Measurements from ENCODE around the gene PSME3.

DNA sequence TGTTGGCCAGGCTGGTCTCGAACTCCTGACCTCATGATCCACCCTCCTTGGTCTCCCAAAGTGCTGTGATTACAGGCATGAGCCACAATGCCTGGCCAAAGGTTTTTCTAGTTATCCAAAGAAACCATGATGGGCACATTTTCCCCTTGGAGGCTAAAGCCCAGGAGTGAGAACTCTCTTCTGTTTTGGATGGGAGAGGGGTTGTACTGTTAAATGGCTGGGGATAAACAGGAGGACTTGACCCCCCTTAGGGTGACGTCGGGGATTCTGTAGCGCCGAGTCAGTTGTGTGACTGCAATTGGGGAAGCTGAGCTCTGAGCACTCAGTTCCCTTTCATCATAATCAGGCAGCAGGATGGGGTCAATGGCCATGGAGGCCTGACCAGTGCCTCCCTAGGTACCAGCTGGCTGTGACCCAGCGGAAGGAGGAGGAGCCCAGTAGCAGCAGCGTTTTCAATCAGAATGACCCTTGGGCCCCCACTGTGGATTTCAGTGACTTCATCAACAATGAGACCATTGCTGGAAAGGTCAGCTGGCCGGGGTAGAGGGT, 21.9 kb downstream of the PSME3 start:
- TF ChIP-seq, protein P1, sequence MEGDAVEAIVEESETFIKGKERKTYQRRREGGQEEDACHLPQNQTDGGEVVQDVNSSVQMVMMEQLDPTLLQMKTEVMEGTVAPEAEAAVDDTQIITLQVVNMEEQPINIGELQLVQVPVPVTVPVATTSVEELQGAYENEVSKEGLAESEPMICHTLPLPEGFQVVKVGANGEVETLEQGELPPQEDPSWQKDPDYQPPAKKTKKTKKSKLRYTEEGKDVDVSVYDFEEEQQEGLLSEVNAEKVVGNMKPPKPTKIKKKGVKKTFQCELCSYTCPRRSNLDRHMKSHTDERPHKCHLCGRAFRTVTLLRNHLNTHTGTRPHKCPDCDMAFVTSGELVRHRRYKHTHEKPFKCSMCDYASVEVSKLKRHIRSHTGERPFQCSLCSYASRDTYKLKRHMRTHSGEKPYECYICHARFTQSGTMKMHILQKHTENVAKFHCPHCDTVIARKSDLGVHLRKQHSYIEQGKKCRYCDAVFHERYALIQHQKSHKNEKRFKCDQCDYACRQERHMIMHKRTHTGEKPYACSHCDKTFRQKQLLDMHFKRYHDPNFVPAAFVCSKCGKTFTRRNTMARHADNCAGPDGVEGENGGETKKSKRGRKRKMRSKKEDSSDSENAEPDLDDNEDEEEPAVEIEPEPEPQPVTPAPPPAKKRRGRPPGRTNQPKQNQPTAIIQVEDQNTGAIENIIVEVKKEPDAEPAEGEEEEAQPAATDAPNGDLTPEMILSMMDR (CRISPR knock-in tag; IDR thresholded peaks at IDR 0.05) = 0 out of 2 replicates have a peak, but pooled peaks have one; percentile 7
- TF ChIP-seq ZNF558 (CRISPR knock-in tag; IDR thresholded peaks at IDR 0.05; ENCODE audit: borderline replicate concordance) (no peak), POLR2A (IDR thresholded peaks at IDR 0.05; ENCODE audit: insufficient read depth in 1 of 2, low read depth in 2 of 2, low read length in 2 of 2) (peak in 1 of 2 experiments; percentile 39; a peak in 1 of 4 replicates), POLR2AphosphoS5 (IDR thresholded peaks at IDR 0.05; ENCODE audit: low read depth, low read length) (peak; percentile 52), ZNF790 (CRISPR knock-in tag; IDR thresholded peaks at IDR 0.05; ENCODE audit: borderline replicate concordance) (no peak), ZNF20 (CRISPR knock-in tag; IDR thresholded peaks at IDR 0.05) (no peak), NFE2L1 (CRISPR knock-in tag; IDR thresholded peaks at IDR 0.05; ENCODE audit: borderline replicate concordance) (no peak), ZSCAN29 (CRISPR knock-in tag; conservative IDR thresholded peaks at IDR 0.05) (peak; percentile 77; the same call in 1 of the 2 replicates), GABPA (IDR thresholded peaks at IDR 0.05; ENCODE audit: low read depth, low read length) (no peak), GABPA (CRISPR knock-in tag; IDR thresholded peaks at IDR 0.05; ENCODE audit: low read depth) (peak; percentile 48; the same call in 1 of the 2 replicates), ZFP90 (CRISPR knock-in tag; IDR thresholded peaks at IDR 0.05; ENCODE audit: borderline replicate concordance) (no peak; the same call in 1 of the 2 replicates), RORA (CRISPR knock-in tag; IDR thresholded peaks at IDR 0.05) (no peak), MTA3 (CRISPR knock-in tag; IDR thresholded peaks at IDR 0.05) (no peak)
- TF ChIP-seq, protein P2, sequence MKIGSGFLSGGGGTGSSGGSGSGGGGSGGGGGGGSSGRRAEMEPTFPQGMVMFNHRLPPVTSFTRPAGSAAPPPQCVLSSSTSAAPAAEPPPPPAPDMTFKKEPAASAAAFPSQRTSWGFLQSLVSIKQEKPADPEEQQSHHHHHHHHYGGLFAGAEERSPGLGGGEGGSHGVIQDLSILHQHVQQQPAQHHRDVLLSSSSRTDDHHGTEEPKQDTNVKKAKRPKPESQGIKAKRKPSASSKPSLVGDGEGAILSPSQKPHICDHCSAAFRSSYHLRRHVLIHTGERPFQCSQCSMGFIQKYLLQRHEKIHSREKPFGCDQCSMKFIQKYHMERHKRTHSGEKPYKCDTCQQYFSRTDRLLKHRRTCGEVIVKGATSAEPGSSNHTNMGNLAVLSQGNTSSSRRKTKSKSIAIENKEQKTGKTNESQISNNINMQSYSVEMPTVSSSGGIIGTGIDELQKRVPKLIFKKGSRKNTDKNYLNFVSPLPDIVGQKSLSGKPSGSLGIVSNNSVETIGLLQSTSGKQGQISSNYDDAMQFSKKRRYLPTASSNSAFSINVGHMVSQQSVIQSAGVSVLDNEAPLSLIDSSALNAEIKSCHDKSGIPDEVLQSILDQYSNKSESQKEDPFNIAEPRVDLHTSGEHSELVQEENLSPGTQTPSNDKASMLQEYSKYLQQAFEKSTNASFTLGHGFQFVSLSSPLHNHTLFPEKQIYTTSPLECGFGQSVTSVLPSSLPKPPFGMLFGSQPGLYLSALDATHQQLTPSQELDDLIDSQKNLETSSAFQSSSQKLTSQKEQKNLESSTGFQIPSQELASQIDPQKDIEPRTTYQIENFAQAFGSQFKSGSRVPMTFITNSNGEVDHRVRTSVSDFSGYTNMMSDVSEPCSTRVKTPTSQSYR (CRISPR knock-in tag; IDR thresholded peaks at IDR 0.05; ENCODE audit: borderline replicate concordance) = no peak

Measured in HepG2 (cell line).